ENCODE measurements around the gene HDHD5. TPM values are rescaled to one million over a fixed set of nuclear protein-coding genes. Genes with fewer than 3 reads are reported as not detected.

The HDHD5 gene
- total RNA-seq, 1 donor from 2014 or later: 52.6 TPM

DNA sequence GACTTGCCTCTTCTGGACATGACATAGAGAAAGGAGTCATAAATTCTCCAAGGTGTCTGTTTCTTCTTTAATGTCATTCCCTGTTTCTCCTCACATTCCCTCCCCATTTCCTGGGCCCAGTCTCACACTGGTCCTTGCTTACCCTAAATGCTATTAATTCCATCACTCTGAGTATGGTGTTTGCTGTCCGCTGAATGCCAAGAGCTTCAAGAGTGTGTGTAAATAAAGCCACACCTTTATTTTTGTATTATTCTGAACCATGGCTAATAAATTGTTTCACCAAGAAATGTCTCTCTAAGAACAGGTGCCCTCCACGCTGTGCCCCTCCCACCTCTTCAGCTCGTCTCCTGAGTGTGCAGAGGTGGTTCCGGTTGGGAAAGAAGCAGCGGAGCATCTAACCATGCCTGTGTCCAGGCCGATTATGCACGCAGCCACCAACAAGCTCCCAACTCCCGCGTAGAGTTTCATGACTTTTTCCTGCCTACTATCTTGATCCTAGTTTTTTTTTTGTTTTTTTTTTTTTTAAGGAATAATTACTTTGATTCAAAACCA, 46.5 kb downstream of the HDHD5 start:
- peaks cover 12% of the 10 kb centered on the region for H3K4me1 ChIP-seq
- no peaks in the 10 kb centered on the region for H3K9me3 ChIP-seq (replicated peaks)
- H3K27ac ChIP-seq (replicated peaks): no peak overlapping the region
- H3K27me3 ChIP-seq (ENCODE audit: low read depth): no peaks in the 10 kb centered on the region
- intact Hi-C loops (cut with micrococcal nuclease): no loop called here
- H3K4me3 ChIP-seq: no peak overlapping the region
- no peak for DNase-seq
- H3K36me3 ChIP-seq: peaks cover 23% of the 10 kb centered on the region
- no peak for TF ChIP-seq CTCF (IDR thresholded peaks at IDR 0.05; ENCODE audit: borderline replicate concordance)

- peaks cover 30% of the 10 kb centered on the region for H3K36me3 ChIP-seq
- H3K4me1 ChIP-seq: no peaks in the 10 kb centered on the region
- intact Hi-C loops (cut with micrococcal nuclease): no loop called here
- no peak overlapping the region for H3K4me3 ChIP-seq
- DNase-seq: no peak
- H3K27me3 ChIP-seq (ENCODE audit: low read depth): no peaks in the 10 kb centered on the region
- no peak for TF ChIP-seq CTCF (IDR thresholded peaks at IDR 0.05; ENCODE audit: borderline replicate concordance)
- H3K9me3 ChIP-seq (replicated peaks): no peaks in the 10 kb centered on the region
- no peak overlapping the region for H3K27ac ChIP-seq (replicated peaks)
Measured at GRCh38 chr22:17110791-17111550, 48.1 kb downstream of the HDHD5 start.

GRCh38 chr22:17109976-17110375, 49.1 kb downstream of the HDHD5 start:
- TF ChIP-seq CTCF (IDR thresholded peaks at IDR 0.05; ENCODE audit: borderline replicate concordance): no peak
- DNase-seq: no peak
- no peaks in the 10 kb centered on the region for H3K9me3 ChIP-seq (replicated peaks)
- no peaks in the 10 kb centered on the region for H3K4me1 ChIP-seq
- H3K4me3 ChIP-seq: no peak overlapping the region
- no peaks in the 10 kb centered on the region for H3K27me3 ChIP-seq (ENCODE audit: low read depth)
- H3K27ac ChIP-seq (replicated peaks): no peak overlapping the region
- peaks cover 35% of the 10 kb centered on the region for H3K36me3 ChIP-seq
- intact Hi-C loops (cut with micrococcal nuclease): no loop called here

DNA sequence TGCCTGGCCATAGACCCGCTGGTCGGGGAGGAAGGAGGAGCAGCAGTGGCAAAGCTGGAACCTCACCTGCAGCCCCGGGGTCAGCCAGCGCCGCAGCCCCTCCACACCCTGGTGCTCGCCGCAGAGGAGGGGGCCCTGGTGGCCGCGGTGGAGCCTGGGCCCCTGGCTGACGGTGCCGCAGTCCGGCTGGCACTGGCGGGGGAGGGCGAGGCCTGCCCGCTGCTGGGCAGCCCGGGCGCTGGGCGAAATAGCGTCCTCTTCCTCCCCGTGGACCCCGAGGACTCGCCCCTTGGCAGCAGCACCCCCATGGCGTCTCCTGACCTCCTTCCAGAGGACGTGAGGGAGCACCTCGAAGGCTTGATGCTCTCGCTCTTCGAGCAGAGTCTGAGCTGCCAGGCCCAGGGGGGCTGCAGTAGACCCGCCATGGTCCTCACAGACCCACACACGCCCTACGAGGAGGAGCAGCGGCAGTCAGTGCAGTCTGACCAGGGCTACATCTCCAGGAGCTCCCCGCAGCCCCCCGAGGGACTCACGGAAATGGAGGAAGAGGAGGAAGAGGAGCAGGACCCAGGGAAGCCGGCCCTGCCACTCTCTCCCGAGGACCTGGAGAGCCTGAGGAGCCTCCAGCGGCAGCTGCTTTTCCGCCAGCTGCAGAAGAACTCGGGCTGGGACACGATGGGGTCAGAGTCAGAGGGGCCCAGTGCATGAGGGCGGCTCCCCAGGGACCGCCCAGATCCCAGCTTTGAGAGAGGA, 49.8 kb downstream of the HDHD5 start:
- intact Hi-C loops (cut with micrococcal nuclease): no loop called here
- Histone ChIP-seq H3K9me3 (replicated peaks) (no peaks in the 10 kb centered on the region), H3K4me1 (no peaks in the 10 kb centered on the region), H3K27me3 (ENCODE audit: low read depth) (no peaks in the 10 kb centered on the region), H3K4me3 (no peak overlapping the region), H3K27ac (replicated peaks) (no peak overlapping the region), H3K36me3 (peaks cover 41% of the 10 kb centered on the region)
- TF ChIP-seq CTCF (IDR thresholded peaks at IDR 0.05; ENCODE audit: borderline replicate concordance): no peak
- DNase-seq: no peak

- Histone ChIP-seq H3K4me3 (no peak overlapping the region), H3K27ac (replicated peaks) (no peak overlapping the region), H3K36me3 (peaks cover 43% of the 10 kb centered on the region), H3K9me3 (replicated peaks) (no peaks in the 10 kb centered on the region), H3K27me3 (ENCODE audit: low read depth) (no peaks in the 10 kb centered on the region), H3K4me1 (no peaks in the 10 kb centered on the region)
- DNase-seq: no peak
- intact Hi-C loops (cut with micrococcal nuclease): no loop called here
- no peak for TF ChIP-seq CTCF (IDR thresholded peaks at IDR 0.05; ENCODE audit: borderline replicate concordance)
Measured at GRCh38 chr22:17108256-17109112, 50.6 kb downstream of the HDHD5 start.
